ENCODE results near the gene EBPL. TPM values are rescaled to one million over a fixed set of nuclear protein-coding genes. Genes with fewer than 3 reads are reported as not detected.
A peak's percentile ranks its signal among the peaks of the same experiment; 100 is the strongest.

EBPL gene
- total RNA-seq (100 to 1,000 TPM in 2 of 5 donors, 10 to 100 TPM in 3; 36.5 to 307 (median 79.3) TPM), polyA plus RNA-seq (10 to 100 TPM; 38.5 to 92.0 (median 49.8) TPM)
- long read RNA-seq, donor 1, transcript EBPL-201 (4 exons, 914 nt) = minor isoform, 9 of 35 reads
- long read RNA-seq, donor 1, transcript EBPL-206 (3 exons, 810 nt) = minor isoform, 11 of 35 reads
- long read RNA-seq, donor 1, transcript EBPL-203 (2 exons, 579 nt) = major isoform, 13 of 35 reads
- long read RNA-seq, donor 1, partial matches to known transcripts = 0 of 35 reads
- long read RNA-seq, donor 1, other reads (novel, unspliced or antisense) = 0 of 35 reads
- long read RNA-seq, donor 2, transcript EBPL-203 (2 exons, 579 nt) = minor isoform, 6 of 39 reads
- long read RNA-seq, donor 2, transcript EBPL-201 (4 exons, 914 nt) = major isoform, 20 of 39 reads
- long read RNA-seq, donor 2, transcript EBPL-206 (3 exons, 810 nt) = minor isoform, 11 of 39 reads
- long read RNA-seq, donor 2, partial matches to known transcripts = 0 of 39 reads
- long read RNA-seq, donor 2, other reads (novel, unspliced or antisense) = 0 of 39 reads
- long read RNA-seq, donor 3, transcript EBPL-203 (2 exons, 579 nt) = minor isoform, 6 of 24 reads
- long read RNA-seq, donor 3, transcript EBPL-206 (3 exons, 810 nt) = minor isoform, 7 of 24 reads
- long read RNA-seq, donor 3, transcript EBPL-201 (4 exons, 914 nt) = major isoform, 11 of 24 reads
- long read RNA-seq, donor 3, partial matches to known transcripts = 0 of 24 reads
- long read RNA-seq, donor 3, other reads (novel, unspliced or antisense) = 0 of 24 reads
- long read RNA-seq, donor 4, partial matches to known transcripts = 0 of 3 reads
- long read RNA-seq, donor 4, other reads (novel, unspliced or antisense) = 0 of 3 reads
- long read RNA-seq, donor 5, transcript EBPL-206 (3 exons, 810 nt) = minor isoform, 8 of 46 reads
- long read RNA-seq, donor 5, transcript EBPL-203 (2 exons, 579 nt) = minor isoform, 16 of 46 reads
- long read RNA-seq, donor 5, transcript EBPL-201 (4 exons, 914 nt) = major isoform, 20 of 46 reads
- long read RNA-seq, donor 5, partial matches to known transcripts = 0 of 46 reads
- long read RNA-seq, donor 5, other reads (novel, unspliced or antisense) = 0 of 46 reads
- long read RNA-seq, donor 6, transcript EBPL-206 (3 exons, 810 nt) = minor isoform, 15 of 107 reads
- long read RNA-seq, donor 6, transcript EBPL-204 (3 exons, 766 nt) = minor isoform, 6 of 107 reads
- long read RNA-seq, donor 6, transcript EBPL-203 (2 exons, 579 nt) = minor isoform, 18 of 107 reads
- long read RNA-seq, donor 6, transcript EBPL-201 (4 exons, 914 nt) = major isoform, 60 of 107 reads
- long read RNA-seq, donor 6, partial matches to known transcripts = 8 of 107 reads
- long read RNA-seq, donor 6, other reads (novel, unspliced or antisense) = 0 of 107 reads
- long read RNA-seq, donor 7, transcript EBPL-201 (4 exons, 914 nt) = major isoform, 30 of 47 reads
- long read RNA-seq, donor 7, transcript EBPL-206 (3 exons, 810 nt) = minor isoform, 9 of 47 reads
- long read RNA-seq, donor 7, transcript EBPL-203 (2 exons, 579 nt) = minor isoform, 6 of 47 reads
- long read RNA-seq, donor 7, partial matches to known transcripts = 0 of 47 reads
- long read RNA-seq, donor 7, other reads (novel, unspliced or antisense) = 0 of 47 reads
- long read RNA-seq, donor 8, transcript EBPL-201 (4 exons, 914 nt) = major isoform, 17 of 32 reads
- long read RNA-seq, donor 8, transcript EBPL-203 (2 exons, 579 nt) = minor isoform, 9 of 32 reads
- long read RNA-seq, donor 8, partial matches to known transcripts = 0 of 32 reads
- long read RNA-seq, donor 8, other reads (novel, unspliced or antisense) = 0 of 32 reads
- long read RNA-seq, donor 9, transcript EBPL-203 (2 exons, 579 nt) = minor isoform, 12 of 45 reads
- long read RNA-seq, donor 9, transcript EBPL-206 (3 exons, 810 nt) = minor isoform, 9 of 45 reads
- long read RNA-seq, donor 9, transcript EBPL-201 (4 exons, 914 nt) = major isoform, 18 of 45 reads
- long read RNA-seq, donor 9, partial matches to known transcripts = 5 of 45 reads
- long read RNA-seq, donor 9, other reads (novel, unspliced or antisense) = 0 of 45 reads
- long read RNA-seq, donor 10, transcript EBPL-201 (4 exons, 914 nt) = major isoform, 13 of 18 reads
- long read RNA-seq, donor 10, partial matches to known transcripts = 0 of 18 reads
- long read RNA-seq, donor 10, other reads (novel, unspliced or antisense) = 0 of 18 reads

- Histone ChIP-seq H3K27me3 (no peaks in the 10 kb centered on the region), H3K36me3 (peaks cover 0 to 20% (median 13%) of the 10 kb centered on the region in 4 donors), H3K9me3 (no peaks in the 10 kb centered on the region), H3K27ac (peak within 1 kb of the TSS; percentile 78 to 94 (median 89)), H3K4me1 (peaks cover 16 to 28% (median 20%) of the 10 kb centered on the region in 4 donors), H3K4me3 (peak within 1 kb of the TSS; percentile 80 to 89 (median 84))
- TF ChIP-seq POLR2AphosphoS5 (IDR thresholded peaks at IDR 0.05) (peak; percentile 41 to 91 (median 46)), EP300 (IDR thresholded peaks at IDR 0.05) (no peak)
- 1 to 3% (median 1%) methylated on average over 33 to 67 of the region's 67 CpGs for WGBS, 5 donors
- intact Hi-C loops (cut with DNase I; ENCODE audit: low total_unique reads) = no loop called here
- DNase-seq = peak; percentile 95 to 97
These were observed at the start of gene EBPL for GRCh38 chr13:49690995-49691784. Gene EBPL, minus strand, starts transcription at chr13:49691486. Its CDS starts 62 bp downstream, at chr13:49691424.

- intact Hi-C loops (cut with DNase I; ENCODE audit: low total_unique reads) = no loop called here
- Histone ChIP-seq H3K9me3 (no peaks in the 10 kb centered on the region), H3K4me3 (no peak overlapping the region), H3K27ac (no peak overlapping the region), H3K27me3 (no peaks in the 10 kb centered on the region), H3K36me3 (peaks cover 0 to 34% (median 29%) of the 10 kb centered on the region in 4 donors), H3K4me1 (peaks cover 0 to 31% (median 10%) of the 10 kb centered on the region in 4 donors)
- DNase-seq = no peak
- TF ChIP-seq CTCF (IDR thresholded peaks at IDR 0.05) = no peak
- no peak for TF ChIP-seq POLR2A (IDR thresholded peaks at IDR 0.05)
- TF ChIP-seq EP300 (IDR thresholded peaks at IDR 0.05) = no peak
- TF ChIP-seq POLR2AphosphoS5 (IDR thresholded peaks at IDR 0.05) = no peak
- WGBS, 5 donors = 76 to 85% (median 80%) methylated on average over 2 of the region's 2 CpGs
These were observed 49.6 kb upstream of the EBPL start for GRCh38 chr13:49740870-49741269.

- Histone ChIP-seq H3K36me3 (peaks cover 0 to 22% (median 17%) of the 10 kb centered on the region in 4 donors), H3K4me1 (peaks cover 0 to 31% (median 10%) of the 10 kb centered on the region in 4 donors)
- peak in 1 of 2 donors; percentile 32 for DNase-seq
These were observed 48.4 kb upstream of the EBPL start for GRCh38 chr13:49739498-49740187.

More at GRCh38 chr13:49739498-49740187, 48.4 kb upstream of the EBPL start:
- H3K27me3 ChIP-seq = no peaks in the 10 kb centered on the region
- WGBS, 5 donors = 38 to 62% (median 58%) methylated on average over 5 of the region's 5 CpGs
- no peaks in the 10 kb centered on the region for H3K9me3 ChIP-seq
- H3K4me3 ChIP-seq = no peak overlapping the region
- intact Hi-C loops (cut with DNase I; ENCODE audit: low total_unique reads) = no loop called here
- peak overlapping the region in 2 of 5 donors; percentile 16 to 36 for H3K27ac ChIP-seq
- TF ChIP-seq POLR2AphosphoS5 (IDR thresholded peaks at IDR 0.05) (no peak), POLR2A (IDR thresholded peaks at IDR 0.05) (no peak), CTCF (IDR thresholded peaks at IDR 0.05) (no peak), EP300 (IDR thresholded peaks at IDR 0.05) (no peak)
